K562 (cell line): ENCODE measurements around the gene SAA2. TPM values are rescaled to one million over a fixed set of nuclear protein-coding genes. Genes with fewer than 3 reads are reported as not detected.

Experiments used
- CBFB ChIP-seq: sonication (generic); formaldehyde crosslinking; IDR thresholded peaks from 2 replicates; pipeline ENCODE4 v1.4.0; 2020; ENCODE audit warnings: mild to moderate bottlenecking, missing genetic modification reagents
- CCAR2 ChIP-seq: fragments of 200-400 bp; formaldehyde crosslinking; IDR thresholded peaks from 2 replicates; pipeline ENCODE4 v1.6.1; 2017; ENCODE audit warnings: mild to moderate bottlenecking, low read depth, low read length
- ETV1 ChIP-seq: fragments of 450-650 bp; conservative IDR thresholded peaks from 2 replicates; pipeline ENCODE4 v1.6.1; 2016; ENCODE audit warnings: missing genetic modification characterization, control low read depth, low read depth, missing compliant biosample characterization
- GABPA ChIP-seq: fragments of 200-800 bp; sonication (Bioruptor generic); conservative IDR thresholded peaks from 2 replicates; pipeline ENCODE4 v1.6.1; 2016; ENCODE audit warnings: low read depth, missing genetic modification characterization, missing compliant biosample characterization
- POLR2H ChIP-seq: IDR thresholded peaks from 2 replicates; pipeline ENCODE4 v1.6.1; 2016; ENCODE audit warnings: missing genetic modification characterization, low read depth, mild to moderate bottlenecking, control low read depth, missing compliant biosample characterization, moderate library complexity
- RAD21 ChIP-seq, 2 experiments: fragments of 250-450 bp in 1 of 2; fragments of 450-650 bp in 1 of 2; sonication (Bioruptor Pico) in 1 of 2; formaldehyde crosslinking in 1 of 2; IDR thresholded peaks in 1 of 2; conservative IDR thresholded peaks in 1 of 2; 2 replicates each; pipeline versions ENCODE4 v1.4.0 to v1.8.0; 2020 to 2022; ENCODE audit warnings: mild to moderate bottlenecking in 2 of 2, moderate library complexity in 1 of 2
- RBFOX2 ChIP-seq: fragments of 200-400 bp; formaldehyde crosslinking; IDR thresholded peaks from 2 replicates; pipeline ENCODE4 v1.6.1; 2017; ENCODE audit warnings: low read depth, mild to moderate bottlenecking, low read length, moderate library complexity
- ZC3H11A ChIP-seq: IDR thresholded peaks from 2 replicates; pipeline ENCODE4 v1.6.1; 2012; ENCODE audit warnings: low read depth, low read length, improper control_type of control experiment
- polyA plus RNA-seq, 8 experiments: library from polyadenylated mRNA; depleted of rRNA in 4 of 8; stranded (reverse) in 5 of 8; unstranded in 3 of 8; fragments of >200 nt; fragmentation: Nextera tagmentation in 2 of 8; fragmentation: Illumina TruSeq in 1 of 8; extraction: Ambion mirVana in 2 of 8; extraction: Trizol in 1 of 8; gene quantifications; 2 replicates each; pipeline versions ENCODE4 v1.2.1 to v1.2.3, GENCODE V29; 2011 to 2014; ENCODE audit warnings: inconsistent platforms in 1 of 8, missing spikeins in 1 of 8
- total RNA-seq, 7 experiments: library from RNA; depleted of rRNA in 6 of 7; stranded (reverse); fragments of >200 nt in 6 of 7; fragmentation: Illumina TruSeq in 2 of 7; extraction: Trizol in 2 of 7; gene quantifications; 2 replicates each; pipeline versions ENCODE4 v1.2.1 to v1.2.3, GENCODE V29; 2011 to 2021; ENCODE audit warnings: low replicate concordance in 1 of 7
- TF ChIP-seq, protein P1 (sequence below), 2 experiments: fragments of 450-650 bp; formaldehyde crosslinking in 1 of 2; IDR thresholded peaks; 2 replicates each; pipeline versions ENCODE4 v1.4.0 to v1.6.1; 2014 to 2020; ENCODE audit warnings: mild to moderate bottlenecking in 2 of 2, borderline replicate concordance in 1 of 2, low read depth in 1 of 2
- TF ChIP-seq, protein P2 (sequence below): sonication (generic); formaldehyde crosslinking; IDR thresholded peaks from 2 replicates; pipeline ENCODE4 v1.8.1; 2023; ENCODE audit warnings: mild to moderate bottlenecking, missing genetic modification reagents
- TF ChIP-seq, protein P3 (sequence below): sonication (generic); formaldehyde crosslinking; IDR thresholded peaks from 2 replicates; pipeline ENCODE4 v1.8.0; 2022; ENCODE audit warnings: mild to moderate bottlenecking, missing genetic modification reagents
- TF ChIP-seq, protein P4 (sequence below): fragments of 250-450 bp; sonication (Bioruptor Pico); IDR thresholded peaks from 2 replicates; pipeline ENCODE4 v1.4.0; 2020

SAA2 gene
- total and polyA plus RNA-seq, 9 of the 15 experiments (the other 6 are each of a cell fraction or from before 2014, with no cell fraction given): 4.6 TPM; not detected in 8

DNA sequence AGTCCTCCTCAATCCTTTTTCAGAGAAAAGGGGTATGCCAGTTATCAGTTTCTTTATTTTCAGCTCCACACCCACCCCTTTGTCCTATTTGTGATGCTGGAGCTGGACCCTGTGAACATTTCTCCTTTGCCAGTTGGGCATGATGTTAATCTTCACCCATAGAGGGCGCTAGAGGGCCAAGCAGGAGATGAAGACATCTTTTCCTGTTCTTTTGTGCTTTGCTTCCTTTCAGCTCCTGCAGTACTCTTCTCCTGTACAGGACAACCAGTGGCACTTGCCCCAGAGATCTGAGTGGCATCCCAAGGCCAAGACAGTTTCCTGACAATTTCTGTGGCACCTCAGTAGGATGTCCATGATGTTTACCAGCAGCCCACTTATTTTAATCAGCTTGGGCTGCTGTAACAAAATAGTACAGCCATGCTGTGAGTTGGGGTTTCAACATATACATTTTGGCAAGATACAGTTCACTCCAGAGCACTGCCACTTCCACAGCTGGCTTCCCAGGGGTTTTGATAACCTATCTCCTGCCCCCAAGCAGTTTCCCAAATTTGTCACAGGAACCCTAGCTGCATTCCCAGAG is 4.6 kb downstream of the SAA2 start (continued):
- TF ChIP-seq, protein P1, sequence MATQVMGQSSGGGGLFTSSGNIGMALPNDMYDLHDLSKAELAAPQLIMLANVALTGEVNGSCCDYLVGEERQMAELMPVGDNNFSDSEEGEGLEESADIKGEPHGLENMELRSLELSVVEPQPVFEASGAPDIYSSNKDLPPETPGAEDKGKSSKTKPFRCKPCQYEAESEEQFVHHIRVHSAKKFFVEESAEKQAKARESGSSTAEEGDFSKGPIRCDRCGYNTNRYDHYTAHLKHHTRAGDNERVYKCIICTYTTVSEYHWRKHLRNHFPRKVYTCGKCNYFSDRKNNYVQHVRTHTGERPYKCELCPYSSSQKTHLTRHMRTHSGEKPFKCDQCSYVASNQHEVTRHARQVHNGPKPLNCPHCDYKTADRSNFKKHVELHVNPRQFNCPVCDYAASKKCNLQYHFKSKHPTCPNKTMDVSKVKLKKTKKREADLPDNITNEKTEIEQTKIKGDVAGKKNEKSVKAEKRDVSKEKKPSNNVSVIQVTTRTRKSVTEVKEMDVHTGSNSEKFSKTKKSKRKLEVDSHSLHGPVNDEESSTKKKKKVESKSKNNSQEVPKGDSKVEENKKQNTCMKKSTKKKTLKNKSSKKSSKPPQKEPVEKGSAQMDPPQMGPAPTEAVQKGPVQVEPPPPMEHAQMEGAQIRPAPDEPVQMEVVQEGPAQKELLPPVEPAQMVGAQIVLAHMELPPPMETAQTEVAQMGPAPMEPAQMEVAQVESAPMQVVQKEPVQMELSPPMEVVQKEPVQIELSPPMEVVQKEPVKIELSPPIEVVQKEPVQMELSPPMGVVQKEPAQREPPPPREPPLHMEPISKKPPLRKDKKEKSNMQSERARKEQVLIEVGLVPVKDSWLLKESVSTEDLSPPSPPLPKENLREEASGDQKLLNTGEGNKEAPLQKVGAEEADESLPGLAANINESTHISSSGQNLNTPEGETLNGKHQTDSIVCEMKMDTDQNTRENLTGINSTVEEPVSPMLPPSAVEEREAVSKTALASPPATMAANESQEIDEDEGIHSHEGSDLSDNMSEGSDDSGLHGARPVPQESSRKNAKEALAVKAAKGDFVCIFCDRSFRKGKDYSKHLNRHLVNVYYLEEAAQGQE (IDR thresholded peaks at IDR 0.05; ENCODE audit: borderline replicate concordance): peak; percentile 45; the same call in 1 of the 2 replicates
- TF ChIP-seq, protein P1 (CRISPR knock-in tag; IDR thresholded peaks at IDR 0.05; ENCODE audit: low read depth): no peak
- TF ChIP-seq CCAR2 (no peak), RAD21 (CRISPR knock-in tag; conservative IDR thresholded peaks at IDR 0.05 in 1 of 2, IDR thresholded peaks at IDR 0.05 in 1 of 2) (peak; percentile 60 to 85), RBFOX2 (no peak), ZC3H11A (no peak), CBFB (no peak), GABPA (tag) (no peak), POLR2H (tag) (no peak), ETV1 (tag) (no peak)
- TF ChIP-seq, protein P2, sequence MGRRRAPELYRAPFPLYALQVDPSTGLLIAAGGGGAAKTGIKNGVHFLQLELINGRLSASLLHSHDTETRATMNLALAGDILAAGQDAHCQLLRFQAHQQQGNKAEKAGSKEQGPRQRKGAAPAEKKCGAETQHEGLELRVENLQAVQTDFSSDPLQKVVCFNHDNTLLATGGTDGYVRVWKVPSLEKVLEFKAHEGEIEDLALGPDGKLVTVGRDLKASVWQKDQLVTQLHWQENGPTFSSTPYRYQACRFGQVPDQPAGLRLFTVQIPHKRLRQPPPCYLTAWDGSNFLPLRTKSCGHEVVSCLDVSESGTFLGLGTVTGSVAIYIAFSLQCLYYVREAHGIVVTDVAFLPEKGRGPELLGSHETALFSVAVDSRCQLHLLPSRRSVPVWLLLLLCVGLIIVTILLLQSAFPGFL (CRISPR knock-in tag): no peak
- TF ChIP-seq, protein P3, sequence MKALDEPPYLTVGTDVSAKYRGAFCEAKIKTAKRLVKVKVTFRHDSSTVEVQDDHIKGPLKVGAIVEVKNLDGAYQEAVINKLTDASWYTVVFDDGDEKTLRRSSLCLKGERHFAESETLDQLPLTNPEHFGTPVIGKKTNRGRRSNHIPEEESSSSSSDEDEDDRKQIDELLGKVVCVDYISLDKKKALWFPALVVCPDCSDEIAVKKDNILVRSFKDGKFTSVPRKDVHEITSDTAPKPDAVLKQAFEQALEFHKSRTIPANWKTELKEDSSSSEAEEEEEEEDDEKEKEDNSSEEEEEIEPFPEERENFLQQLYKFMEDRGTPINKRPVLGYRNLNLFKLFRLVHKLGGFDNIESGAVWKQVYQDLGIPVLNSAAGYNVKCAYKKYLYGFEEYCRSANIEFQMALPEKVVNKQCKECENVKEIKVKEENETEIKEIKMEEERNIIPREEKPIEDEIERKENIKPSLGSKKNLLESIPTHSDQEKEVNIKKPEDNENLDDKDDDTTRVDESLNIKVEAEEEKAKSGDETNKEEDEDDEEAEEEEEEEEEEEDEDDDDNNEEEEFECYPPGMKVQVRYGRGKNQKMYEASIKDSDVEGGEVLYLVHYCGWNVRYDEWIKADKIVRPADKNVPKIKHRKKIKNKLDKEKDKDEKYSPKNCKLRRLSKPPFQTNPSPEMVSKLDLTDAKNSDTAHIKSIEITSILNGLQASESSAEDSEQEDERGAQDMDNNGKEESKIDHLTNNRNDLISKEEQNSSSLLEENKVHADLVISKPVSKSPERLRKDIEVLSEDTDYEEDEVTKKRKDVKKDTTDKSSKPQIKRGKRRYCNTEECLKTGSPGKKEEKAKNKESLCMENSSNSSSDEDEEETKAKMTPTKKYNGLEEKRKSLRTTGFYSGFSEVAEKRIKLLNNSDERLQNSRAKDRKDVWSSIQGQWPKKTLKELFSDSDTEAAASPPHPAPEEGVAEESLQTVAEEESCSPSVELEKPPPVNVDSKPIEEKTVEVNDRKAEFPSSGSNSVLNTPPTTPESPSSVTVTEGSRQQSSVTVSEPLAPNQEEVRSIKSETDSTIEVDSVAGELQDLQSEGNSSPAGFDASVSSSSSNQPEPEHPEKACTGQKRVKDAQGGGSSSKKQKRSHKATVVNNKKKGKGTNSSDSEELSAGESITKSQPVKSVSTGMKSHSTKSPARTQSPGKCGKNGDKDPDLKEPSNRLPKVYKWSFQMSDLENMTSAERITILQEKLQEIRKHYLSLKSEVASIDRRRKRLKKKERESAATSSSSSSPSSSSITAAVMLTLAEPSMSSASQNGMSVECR (CRISPR knock-in tag): no peak
- TF ChIP-seq, protein P4, sequence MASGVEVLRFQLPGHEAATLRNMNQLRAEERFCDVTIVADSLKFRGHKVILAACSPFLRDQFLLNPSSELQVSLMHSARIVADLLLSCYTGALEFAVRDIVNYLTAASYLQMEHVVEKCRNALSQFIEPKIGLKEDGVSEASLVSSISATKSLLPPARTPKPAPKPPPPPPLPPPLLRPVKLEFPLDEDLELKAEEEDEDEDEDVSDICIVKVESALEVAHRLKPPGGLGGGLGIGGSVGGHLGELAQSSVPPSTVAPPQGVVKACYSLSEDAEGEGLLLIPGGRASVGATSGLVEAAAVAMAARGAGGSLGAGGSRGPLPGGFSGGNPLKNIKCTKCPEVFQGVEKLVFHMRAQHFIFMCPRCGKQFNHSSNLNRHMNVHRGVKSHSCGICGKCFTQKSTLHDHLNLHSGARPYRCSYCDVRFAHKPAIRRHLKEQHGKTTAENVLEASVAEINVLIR (CRISPR knock-in tag): no peak
